ENCODE data around the gene HOPX.

DNA sequence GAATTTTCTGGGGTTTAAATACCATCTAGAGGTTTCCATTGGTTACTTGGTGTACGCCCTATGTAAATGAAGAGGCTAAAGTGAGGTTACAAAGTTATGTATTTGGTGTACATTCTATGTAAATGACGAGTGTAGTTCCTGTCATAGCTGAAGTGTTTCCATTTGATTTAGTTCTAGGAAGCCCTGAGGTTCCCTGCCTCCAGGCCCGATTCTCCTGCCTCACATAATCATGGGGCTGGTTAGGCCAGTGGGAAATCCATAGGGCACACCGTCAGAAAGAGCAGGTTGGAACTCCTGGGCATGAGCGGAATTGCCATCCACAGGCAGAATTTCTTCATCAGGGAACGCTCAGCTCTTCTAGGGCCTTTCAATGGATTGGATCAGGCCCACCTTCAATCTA, 24.2 kb upstream of the HOPX start:
- TF ChIP-seq, protein P1, sequence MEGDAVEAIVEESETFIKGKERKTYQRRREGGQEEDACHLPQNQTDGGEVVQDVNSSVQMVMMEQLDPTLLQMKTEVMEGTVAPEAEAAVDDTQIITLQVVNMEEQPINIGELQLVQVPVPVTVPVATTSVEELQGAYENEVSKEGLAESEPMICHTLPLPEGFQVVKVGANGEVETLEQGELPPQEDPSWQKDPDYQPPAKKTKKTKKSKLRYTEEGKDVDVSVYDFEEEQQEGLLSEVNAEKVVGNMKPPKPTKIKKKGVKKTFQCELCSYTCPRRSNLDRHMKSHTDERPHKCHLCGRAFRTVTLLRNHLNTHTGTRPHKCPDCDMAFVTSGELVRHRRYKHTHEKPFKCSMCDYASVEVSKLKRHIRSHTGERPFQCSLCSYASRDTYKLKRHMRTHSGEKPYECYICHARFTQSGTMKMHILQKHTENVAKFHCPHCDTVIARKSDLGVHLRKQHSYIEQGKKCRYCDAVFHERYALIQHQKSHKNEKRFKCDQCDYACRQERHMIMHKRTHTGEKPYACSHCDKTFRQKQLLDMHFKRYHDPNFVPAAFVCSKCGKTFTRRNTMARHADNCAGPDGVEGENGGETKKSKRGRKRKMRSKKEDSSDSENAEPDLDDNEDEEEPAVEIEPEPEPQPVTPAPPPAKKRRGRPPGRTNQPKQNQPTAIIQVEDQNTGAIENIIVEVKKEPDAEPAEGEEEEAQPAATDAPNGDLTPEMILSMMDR (IDR thresholded peaks at IDR 0.05; ENCODE audit: control extremely low read depth in 1 of 3, insufficient read depth in 1 of 3, low read depth in 1 of 3, low read length in 3 of 3) = no peak
- TF ChIP-seq SIN3A (conservative IDR thresholded peaks at IDR 0.05 in 1 of 2, IDR thresholded peaks at IDR 0.05 in 1 of 2; ENCODE audit: low read depth in 1 of 2, low read length in 2 of 2) (no peak), EP300 (IDR thresholded peaks at IDR 0.05; ENCODE audit: borderline replicate concordance in 1 of 2, low read depth in 2 of 2, low read length in 2 of 2) (no peak), BRCA1 (IDR thresholded peaks at IDR 0.05; ENCODE audit: low read depth, low read length) (no peak), GABPA (IDR thresholded peaks at IDR 0.05; ENCODE audit: borderline replicate concordance, insufficient read depth, low read length) (no peak), BACH1 (IDR thresholded peaks at IDR 0.05; ENCODE audit: low read length) (no peak), HDAC2 (IDR thresholded peaks at IDR 0.05; ENCODE audit: borderline replicate concordance in 1 of 2, low read depth in 2 of 2, low read length in 2 of 2) (no peak), JUND (IDR thresholded peaks at IDR 0.05; ENCODE audit: low read length) (no peak), PHF8 (conservative IDR thresholded peaks at IDR 0.05; ENCODE audit: low read depth, low read length) (no peak), EZH2 (IDR thresholded peaks at IDR 0.05; ENCODE audit: low read depth, low read length, severe bottlenecking) (no peak), TCF12 (IDR thresholded peaks at IDR 0.05; ENCODE audit: low read depth, low read length) (no peak), SIRT6 (IDR thresholded peaks at IDR 0.05; ENCODE audit: low read length) (no peak), CBX5 (IDR thresholded peaks at IDR 0.05; ENCODE audit: low read depth, low read length) (no peak)

All from H1 (cell line).